ENCODE results near the gene SAMD4A.

DNA sequence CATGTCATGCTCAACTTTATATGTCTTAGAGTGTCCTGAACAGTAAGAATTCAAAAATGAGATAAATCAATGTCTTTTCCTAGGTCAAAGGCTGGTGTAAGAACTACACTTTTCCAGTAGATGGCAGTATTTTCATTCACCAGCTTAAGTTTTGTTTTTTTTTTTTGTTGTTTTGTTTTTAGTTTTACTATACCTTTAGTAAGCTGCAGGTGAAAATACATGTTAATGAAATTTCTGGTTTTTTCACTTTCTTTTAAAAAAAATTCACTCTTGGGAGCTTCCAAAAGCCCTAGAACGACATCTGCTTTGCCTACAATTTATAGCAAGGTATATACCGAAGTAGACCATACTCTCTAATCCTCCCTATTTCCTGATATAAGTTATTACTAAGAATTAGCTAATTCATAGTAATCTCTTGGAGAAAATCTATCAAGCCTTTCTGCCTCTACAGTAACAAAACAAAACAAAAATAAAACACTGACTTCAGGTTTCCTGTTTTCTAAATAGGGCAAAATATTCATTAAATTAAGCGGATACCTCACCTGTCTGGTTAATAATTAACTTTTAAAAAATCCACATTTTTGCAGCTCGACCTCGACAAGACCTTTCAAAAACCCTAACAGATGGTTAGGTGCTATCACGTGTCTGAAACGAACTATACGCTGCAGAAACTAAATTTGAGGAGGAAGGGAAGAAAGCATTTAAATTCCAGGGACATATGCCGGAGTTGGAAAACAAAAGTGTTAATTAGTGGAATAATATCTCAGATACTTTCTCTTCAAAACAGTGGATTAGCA lies 2.7 kb upstream of the SAMD4A start:
- TF ChIP-seq, protein P1, sequence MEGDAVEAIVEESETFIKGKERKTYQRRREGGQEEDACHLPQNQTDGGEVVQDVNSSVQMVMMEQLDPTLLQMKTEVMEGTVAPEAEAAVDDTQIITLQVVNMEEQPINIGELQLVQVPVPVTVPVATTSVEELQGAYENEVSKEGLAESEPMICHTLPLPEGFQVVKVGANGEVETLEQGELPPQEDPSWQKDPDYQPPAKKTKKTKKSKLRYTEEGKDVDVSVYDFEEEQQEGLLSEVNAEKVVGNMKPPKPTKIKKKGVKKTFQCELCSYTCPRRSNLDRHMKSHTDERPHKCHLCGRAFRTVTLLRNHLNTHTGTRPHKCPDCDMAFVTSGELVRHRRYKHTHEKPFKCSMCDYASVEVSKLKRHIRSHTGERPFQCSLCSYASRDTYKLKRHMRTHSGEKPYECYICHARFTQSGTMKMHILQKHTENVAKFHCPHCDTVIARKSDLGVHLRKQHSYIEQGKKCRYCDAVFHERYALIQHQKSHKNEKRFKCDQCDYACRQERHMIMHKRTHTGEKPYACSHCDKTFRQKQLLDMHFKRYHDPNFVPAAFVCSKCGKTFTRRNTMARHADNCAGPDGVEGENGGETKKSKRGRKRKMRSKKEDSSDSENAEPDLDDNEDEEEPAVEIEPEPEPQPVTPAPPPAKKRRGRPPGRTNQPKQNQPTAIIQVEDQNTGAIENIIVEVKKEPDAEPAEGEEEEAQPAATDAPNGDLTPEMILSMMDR (IDR thresholded peaks at IDR 0.05): peak; percentile 73 to 87 (median 81)
- no peak for TF ChIP-seq EP300 (IDR thresholded peaks at IDR 0.05)
- no peak for TF ChIP-seq POLR2A (IDR thresholded peaks at IDR 0.05)

Data from tibial nerve (tissue), 4 donors.